HEK293T (cell line): Measurements from ENCODE around the gene REV3L.

Experiments
- ARNT ChIP-seq: fragments of 450-650 bp; IDR thresholded peaks from 2 replicates; pipeline ENCODE4 v1.6.1; 2017; ENCODE audit warnings: mild to moderate bottlenecking
- BHLHE40 ChIP-seq: fragments of 450-650 bp; IDR thresholded peaks from 2 replicates; pipeline ENCODE4 v1.6.1; 2016; ENCODE audit warnings: mild to moderate bottlenecking, moderate library complexity, borderline replicate concordance
- ELF4 ChIP-seq: fragments of 450-650 bp; IDR thresholded peaks from 2 replicates; pipeline ENCODE4 v1.6.1; 2017; ENCODE audit warnings: antibody characterized with exemption
- FOXK2 ChIP-seq: fragments of 450-650 bp; IDR thresholded peaks from 2 replicates; pipeline ENCODE4 v1.6.1; 2016; ENCODE audit warnings: mild to moderate bottlenecking
- FOXM1 ChIP-seq: fragments of 450-650 bp; IDR thresholded peaks from 2 replicates; pipeline ENCODE4 v1.6.1; 2017; ENCODE audit warnings: mild to moderate bottlenecking, borderline replicate concordance
- NFRKB ChIP-seq: fragments of 450-650 bp; IDR thresholded peaks from 2 replicates; pipeline ENCODE4 v1.6.1; 2016; ENCODE audit warnings: mild to moderate bottlenecking, moderate library complexity
- SP1 ChIP-seq: fragments of 450-650 bp; IDR thresholded peaks from 2 replicates; pipeline ENCODE4 v1.6.1; 2017
- SUZ12 ChIP-seq: fragments of 450-650 bp; IDR thresholded peaks from 2 replicates; pipeline ENCODE4 v1.6.1; 2016; ENCODE audit warnings: mild to moderate bottlenecking
- TARDBP ChIP-seq: fragments of 450-650 bp; IDR thresholded peaks from 2 replicates; pipeline ENCODE4 v1.6.1; 2016
- ZNF384 ChIP-seq: fragments of 450-650 bp; IDR thresholded peaks from 2 replicates; pipeline ENCODE4 v1.6.1; 2016
- TF ChIP-seq, protein P1 (sequence below): fragments of 450-650 bp; IDR thresholded peaks from 2 replicates; pipeline ENCODE4 v1.6.1; 2016

DNA sequence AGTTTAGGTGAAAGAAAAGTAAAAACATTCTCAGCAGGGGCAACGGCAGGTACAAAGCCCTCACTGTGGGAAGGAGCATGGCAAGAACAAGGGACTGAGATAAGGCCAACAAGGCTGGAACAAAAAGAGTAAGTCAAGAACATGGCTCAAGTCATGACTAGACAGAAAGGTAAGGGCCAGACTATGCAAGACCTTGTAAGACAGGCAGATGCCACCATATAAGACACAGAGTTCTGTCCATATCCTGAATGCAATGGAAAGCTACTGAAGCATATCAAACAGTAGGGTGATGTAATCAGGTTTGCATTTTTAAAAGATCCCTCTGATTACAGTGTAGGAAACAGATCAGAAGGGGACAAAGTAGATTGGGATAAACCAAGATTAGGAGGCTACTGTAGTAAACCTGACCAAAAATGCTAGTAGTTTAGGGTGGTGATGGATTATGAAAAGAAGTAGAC, 5.5 kb downstream of the REV3L start:
- no peak for TF ChIP-seq NFRKB
- no peak for TF ChIP-seq TARDBP
- TF ChIP-seq ARNT: no peak
- no peak for TF ChIP-seq FOXK2
- TF ChIP-seq BHLHE40: no peak
- TF ChIP-seq, protein P1, sequence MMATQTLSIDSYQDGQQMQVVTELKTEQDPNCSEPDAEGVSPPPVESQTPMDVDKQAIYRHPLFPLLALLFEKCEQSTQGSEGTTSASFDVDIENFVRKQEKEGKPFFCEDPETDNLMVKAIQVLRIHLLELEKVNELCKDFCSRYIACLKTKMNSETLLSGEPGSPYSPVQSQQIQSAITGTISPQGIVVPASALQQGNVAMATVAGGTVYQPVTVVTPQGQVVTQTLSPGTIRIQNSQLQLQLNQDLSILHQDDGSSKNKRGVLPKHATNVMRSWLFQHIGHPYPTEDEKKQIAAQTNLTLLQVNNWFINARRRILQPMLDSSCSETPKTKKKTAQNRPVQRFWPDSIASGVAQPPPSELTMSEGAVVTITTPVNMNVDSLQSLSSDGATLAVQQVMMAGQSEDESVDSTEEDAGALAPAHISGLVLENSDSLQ: no peak
- no peak for TF ChIP-seq ELF4
- TF ChIP-seq FOXM1: no peak
- no peak for TF ChIP-seq SUZ12
- TF ChIP-seq ZNF384: no peak
- no peak for TF ChIP-seq SP1
